ENCODE data around the gene SREBF1. TPM values are rescaled to one million over a fixed set of nuclear protein-coding genes. Genes with fewer than 3 reads are reported as not detected.

Gene SREBF1
- total RNA-seq, 3 donors from 2014 or later = 161 to 179 (median 170) TPM

DNA sequence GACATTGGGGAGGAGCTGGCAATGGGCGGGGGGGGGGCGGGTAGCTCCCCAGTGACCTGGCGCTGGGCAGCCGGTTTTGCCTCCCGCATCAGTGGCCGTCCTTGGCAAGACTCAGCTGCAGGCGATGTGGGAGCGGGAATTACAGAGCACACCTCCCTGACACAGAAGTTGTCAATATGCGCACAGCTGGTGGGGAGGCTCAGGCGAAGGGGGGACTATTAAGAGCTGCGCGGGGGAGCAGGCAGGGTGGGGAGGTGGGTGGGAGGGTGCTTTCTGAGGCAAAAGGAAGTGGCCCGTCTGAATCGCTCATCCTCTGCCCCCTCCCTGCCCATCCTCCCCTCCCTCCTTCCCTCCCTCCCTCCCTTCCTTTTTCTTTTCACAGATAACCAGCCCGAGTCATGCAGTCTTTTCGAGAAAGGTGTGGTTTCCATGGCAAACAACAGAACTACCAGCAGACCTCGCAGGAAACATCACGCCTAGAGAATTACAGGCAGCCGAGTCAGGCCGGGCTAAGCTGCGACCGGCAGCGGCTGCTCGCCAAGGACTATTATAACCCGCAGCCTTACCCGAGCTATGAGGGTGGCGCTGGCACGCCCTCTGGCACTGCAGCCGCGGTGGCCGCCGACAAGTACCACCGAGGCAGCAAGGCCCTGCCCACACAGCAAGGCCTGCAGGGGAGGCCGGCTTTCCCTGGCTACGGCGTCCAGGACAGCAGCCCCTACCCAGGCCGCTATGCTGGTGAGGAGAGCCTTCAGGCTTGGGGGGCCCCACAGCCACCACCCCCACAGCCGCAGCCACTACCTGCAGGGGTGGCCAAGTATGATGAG, 44.0 kb downstream of the SREBF1 start:
- Histone ChIP-seq H3K36me3 (ENCODE audit: low read depth) (no peaks in the 10 kb centered on the region), H3K4me1 (ENCODE audit: low read depth) (peaks cover 12% of the 10 kb centered on the region), H3K9me3 (no peaks in the 10 kb centered on the region), H3K4me3 (no peak overlapping the region)
- DNase-seq = no peak
- intact Hi-C loops (cut with DNase I, micrococcal nuclease) = no loop called here
- ATAC-seq = peak; percentile 37
- TF ChIP-seq, protein P1, sequence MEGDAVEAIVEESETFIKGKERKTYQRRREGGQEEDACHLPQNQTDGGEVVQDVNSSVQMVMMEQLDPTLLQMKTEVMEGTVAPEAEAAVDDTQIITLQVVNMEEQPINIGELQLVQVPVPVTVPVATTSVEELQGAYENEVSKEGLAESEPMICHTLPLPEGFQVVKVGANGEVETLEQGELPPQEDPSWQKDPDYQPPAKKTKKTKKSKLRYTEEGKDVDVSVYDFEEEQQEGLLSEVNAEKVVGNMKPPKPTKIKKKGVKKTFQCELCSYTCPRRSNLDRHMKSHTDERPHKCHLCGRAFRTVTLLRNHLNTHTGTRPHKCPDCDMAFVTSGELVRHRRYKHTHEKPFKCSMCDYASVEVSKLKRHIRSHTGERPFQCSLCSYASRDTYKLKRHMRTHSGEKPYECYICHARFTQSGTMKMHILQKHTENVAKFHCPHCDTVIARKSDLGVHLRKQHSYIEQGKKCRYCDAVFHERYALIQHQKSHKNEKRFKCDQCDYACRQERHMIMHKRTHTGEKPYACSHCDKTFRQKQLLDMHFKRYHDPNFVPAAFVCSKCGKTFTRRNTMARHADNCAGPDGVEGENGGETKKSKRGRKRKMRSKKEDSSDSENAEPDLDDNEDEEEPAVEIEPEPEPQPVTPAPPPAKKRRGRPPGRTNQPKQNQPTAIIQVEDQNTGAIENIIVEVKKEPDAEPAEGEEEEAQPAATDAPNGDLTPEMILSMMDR (IDR thresholded peaks at IDR 0.05) = no peak

DNA sequence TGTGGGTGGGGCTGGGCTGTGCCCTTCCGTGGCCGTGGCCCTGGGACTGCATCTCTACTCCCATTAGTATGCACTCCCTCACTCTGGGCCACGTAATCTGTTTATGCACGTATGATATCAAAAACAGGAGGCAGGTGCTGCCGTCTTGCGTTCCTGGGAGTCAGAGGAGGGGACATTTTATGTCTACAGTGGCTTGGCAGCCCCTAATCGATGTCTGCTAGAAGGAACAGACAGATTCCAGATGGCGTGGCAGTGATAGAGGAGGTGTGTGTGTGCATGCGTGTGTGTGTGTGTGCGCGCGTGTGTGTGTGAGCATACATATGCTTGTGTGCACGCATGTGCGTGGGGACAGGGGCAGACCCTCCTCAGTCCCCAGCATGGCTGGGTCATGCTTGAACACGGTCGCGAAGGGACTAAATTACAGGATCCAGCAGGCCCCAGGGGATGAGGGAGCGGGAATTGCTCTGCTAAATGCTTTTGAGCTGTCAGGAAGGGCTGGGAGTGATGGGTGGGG, 44.7 kb downstream of the SREBF1 start:
- no peaks in the 10 kb centered on the region for H3K9me3 ChIP-seq
- no peak overlapping the region for H3K4me3 ChIP-seq
- intact Hi-C loops (cut with DNase I, micrococcal nuclease) = no loop called here
- no peak for ATAC-seq
- H3K4me1 ChIP-seq (ENCODE audit: low read depth) = peaks cover 12% of the 10 kb centered on the region
- TF ChIP-seq, protein P1 (IDR thresholded peaks at IDR 0.05) = no peak
- DNase-seq = no peak
- no peaks in the 10 kb centered on the region for H3K36me3 ChIP-seq (ENCODE audit: low read depth)

DNA sequence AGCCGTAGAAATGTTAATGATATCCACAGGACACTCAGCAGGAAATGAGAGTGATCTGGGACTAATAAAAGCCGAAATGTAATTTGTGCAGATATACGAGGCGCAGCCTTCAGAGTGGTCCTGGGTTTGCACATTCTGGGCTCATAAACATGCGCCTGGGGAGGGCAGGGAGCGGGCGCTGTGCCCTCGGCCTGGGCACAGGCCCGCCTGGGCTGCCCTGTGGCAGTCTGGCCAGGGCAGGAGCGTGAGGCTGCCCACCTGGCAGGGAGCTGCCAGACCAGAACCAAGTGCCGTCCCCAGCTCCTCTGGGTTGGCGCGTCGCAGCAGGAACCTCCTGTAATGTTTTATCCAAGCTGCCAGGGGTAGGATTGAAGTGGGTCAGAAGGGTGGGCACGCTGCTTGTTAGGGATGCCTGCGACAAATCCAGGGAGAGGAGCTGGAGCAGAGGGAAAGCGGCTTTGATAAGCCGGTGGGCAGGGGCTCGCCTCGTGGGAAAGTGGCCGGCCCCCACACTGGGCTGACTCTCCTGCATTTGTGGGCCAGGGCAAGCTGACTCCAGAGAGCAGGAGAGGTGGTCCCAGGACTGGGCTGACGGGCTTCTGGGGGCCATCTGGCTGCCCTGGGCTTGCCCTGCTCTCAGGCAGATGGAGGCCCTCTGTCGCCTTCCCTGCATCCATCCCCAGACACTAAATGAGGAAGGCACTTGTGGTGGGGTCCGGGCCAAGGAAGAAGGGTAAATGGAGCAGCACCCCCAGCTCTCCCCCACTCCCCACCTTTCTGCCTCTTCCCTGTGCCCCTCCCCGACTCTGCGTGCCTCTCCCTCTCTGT, 45.9 kb downstream of the SREBF1 start:
- Histone ChIP-seq H3K36me3 (ENCODE audit: low read depth) (no peaks in the 10 kb centered on the region), H3K4me3 (no peak overlapping the region), H3K4me1 (ENCODE audit: low read depth) (peaks cover 12% of the 10 kb centered on the region), H3K9me3 (no peaks in the 10 kb centered on the region)
- TF ChIP-seq, protein P1 (IDR thresholded peaks at IDR 0.05) = no peak
- ATAC-seq (no peak), DNase-seq (no peak)
- intact Hi-C loops (cut with DNase I, micrococcal nuclease) = no loop called here

DNA sequence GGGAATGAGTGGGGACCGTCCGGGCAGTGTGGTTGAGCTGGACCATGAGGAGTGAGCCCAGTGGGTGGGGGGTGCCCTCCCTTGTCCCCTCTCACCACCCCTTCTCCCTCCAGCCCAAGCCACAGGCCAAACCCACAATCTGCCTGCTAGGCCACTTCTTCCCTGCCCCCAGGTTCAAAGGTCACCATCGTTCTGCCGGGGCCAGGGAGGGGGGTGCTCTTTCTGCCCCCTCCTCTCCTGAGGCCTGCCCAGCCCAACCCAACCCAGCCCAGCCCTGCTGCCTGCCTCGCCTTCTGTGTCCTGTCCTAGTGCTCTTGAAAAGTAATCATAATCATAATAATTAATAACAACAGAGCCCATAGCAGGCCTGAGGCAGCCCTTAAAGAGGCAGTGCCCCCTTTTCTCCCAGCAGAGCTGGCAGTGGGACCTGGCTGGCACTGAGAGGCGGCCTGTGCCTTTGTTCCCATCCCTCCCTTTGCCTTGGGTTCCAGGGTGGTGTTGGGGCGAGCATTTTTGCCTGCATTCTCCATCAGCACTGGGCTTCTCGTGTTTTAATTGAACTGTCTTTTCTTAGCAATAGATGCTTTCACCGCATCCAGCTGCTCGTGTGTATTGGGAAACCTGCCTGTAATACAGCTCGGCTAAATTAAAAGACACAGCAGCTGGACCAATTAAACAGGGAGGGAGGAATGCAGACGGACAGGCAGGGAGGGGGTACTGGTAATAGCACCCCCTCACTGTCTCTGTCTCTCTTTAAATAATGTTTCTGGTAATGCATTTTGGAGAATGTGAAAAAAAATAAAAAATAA, 46.8 kb downstream of the SREBF1 start:
- intact Hi-C loops (cut with DNase I, micrococcal nuclease) = loop anchor here in 1 of 2 donors (10.0 kb wide), 1 partner anchor 105 kb away; the partner anchor contains the start of gene RAI1
- Histone ChIP-seq H3K9me3 (no peaks in the 10 kb centered on the region), H3K4me1 (ENCODE audit: low read depth) (peaks cover 12% of the 10 kb centered on the region), H3K36me3 (ENCODE audit: low read depth) (no peaks in the 10 kb centered on the region), H3K4me3 (no peak overlapping the region)
- DNase-seq (no peak), ATAC-seq (no peak)
- TF ChIP-seq, protein P1 (IDR thresholded peaks at IDR 0.05) = no peak

DNA sequence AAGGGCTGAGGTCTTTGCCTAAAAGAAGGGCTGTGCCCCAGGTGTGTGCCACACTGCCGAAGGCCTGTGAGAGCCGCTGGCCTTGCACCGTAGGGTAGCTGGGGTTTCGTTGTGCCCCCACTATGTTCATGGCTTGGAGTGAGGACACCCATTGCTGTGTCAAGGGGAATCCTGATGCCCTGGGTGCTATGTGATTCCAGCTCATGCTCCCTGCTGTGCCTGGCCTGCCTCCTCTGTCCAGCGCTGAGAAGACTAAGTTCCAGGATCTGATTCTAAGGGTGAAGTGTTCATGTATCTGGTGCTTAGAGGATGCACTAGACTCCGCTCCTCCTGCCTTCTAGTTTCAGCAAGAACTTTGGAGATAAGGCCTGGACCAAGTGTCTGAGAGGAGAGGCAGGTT, 47.4 kb downstream of the SREBF1 start:
- no peak overlapping the region for H3K4me3 ChIP-seq
- DNase-seq = no peak
- ATAC-seq = no peak
- TF ChIP-seq, protein P1 (IDR thresholded peaks at IDR 0.05) = no peak
- H3K36me3 ChIP-seq (ENCODE audit: low read depth) = no peaks in the 10 kb centered on the region
- H3K9me3 ChIP-seq = no peaks in the 10 kb centered on the region
- H3K4me1 ChIP-seq (ENCODE audit: low read depth) = peaks cover 13% of the 10 kb centered on the region
- intact Hi-C loops (cut with DNase I, micrococcal nuclease) = loop anchor here in 1 of 2 donors (10.0 kb wide), 1 partner anchor 105 kb away; the partner anchor contains the start of gene RAI1
